ENCODE results near the gene BTN1A1. TPM values are rescaled to one million over a fixed set of nuclear protein-coding genes. Genes with fewer than 3 reads are reported as not detected.

BTN1A1 gene
- total RNA-seq, 4 donors from 2014 or later: 0.32 TPM; not detected in 3

DNA sequence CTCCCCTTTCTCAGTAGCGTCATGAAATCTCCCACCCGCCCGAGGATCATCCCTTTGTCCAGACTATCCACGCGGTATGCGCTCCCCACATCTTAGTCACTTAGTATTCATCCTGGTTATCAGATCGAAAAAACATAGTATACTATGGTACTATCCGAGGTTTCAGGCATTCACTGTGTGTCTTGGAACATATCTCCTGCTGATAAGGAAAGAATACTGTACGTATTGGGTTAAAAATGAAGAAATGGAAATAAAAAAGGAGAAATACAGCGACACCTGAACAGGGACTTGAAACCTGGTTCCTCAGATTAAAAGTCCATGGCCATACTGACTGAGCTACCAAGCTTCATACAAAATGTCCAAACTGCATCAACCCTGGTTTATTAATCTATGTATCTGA lies 52.1 kb downstream of the BTN1A1 start:
- WGBS, 2 donors (ENCODE audit: low coverage in 1 of 2): 90 to 91% methylated on average over 9 to 10 of the region's 10 CpGs
- no peaks in the 10 kb centered on the region for H3K27me3 ChIP-seq
- TF ChIP-seq EP300 (IDR thresholded peaks at IDR 0.05; ENCODE audit: low read depth): no peak
- no peak for TF ChIP-seq POLR2A (IDR thresholded peaks at IDR 0.05)
- TF ChIP-seq, protein P1, sequence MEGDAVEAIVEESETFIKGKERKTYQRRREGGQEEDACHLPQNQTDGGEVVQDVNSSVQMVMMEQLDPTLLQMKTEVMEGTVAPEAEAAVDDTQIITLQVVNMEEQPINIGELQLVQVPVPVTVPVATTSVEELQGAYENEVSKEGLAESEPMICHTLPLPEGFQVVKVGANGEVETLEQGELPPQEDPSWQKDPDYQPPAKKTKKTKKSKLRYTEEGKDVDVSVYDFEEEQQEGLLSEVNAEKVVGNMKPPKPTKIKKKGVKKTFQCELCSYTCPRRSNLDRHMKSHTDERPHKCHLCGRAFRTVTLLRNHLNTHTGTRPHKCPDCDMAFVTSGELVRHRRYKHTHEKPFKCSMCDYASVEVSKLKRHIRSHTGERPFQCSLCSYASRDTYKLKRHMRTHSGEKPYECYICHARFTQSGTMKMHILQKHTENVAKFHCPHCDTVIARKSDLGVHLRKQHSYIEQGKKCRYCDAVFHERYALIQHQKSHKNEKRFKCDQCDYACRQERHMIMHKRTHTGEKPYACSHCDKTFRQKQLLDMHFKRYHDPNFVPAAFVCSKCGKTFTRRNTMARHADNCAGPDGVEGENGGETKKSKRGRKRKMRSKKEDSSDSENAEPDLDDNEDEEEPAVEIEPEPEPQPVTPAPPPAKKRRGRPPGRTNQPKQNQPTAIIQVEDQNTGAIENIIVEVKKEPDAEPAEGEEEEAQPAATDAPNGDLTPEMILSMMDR (IDR thresholded peaks at IDR 0.05): no peak
- TF ChIP-seq POLR2AphosphoS5 (IDR thresholded peaks at IDR 0.05): no peak
- no peaks in the 10 kb centered on the region for H3K36me3 ChIP-seq
- H3K27ac ChIP-seq: no peak overlapping the region
- intact Hi-C loops (cut with DNase I; ENCODE audit: low total_unique reads): no loop called here
- peaks cover 0 to 36% (median 14%) of the 10 kb centered on the region in 4 donors for H3K4me1 ChIP-seq
- DNase-seq: no peak
- in situ Hi-C loops (cut with MboI; ENCODE audit: low pct_ligation_motif_present in 1 of 4, low pct_unique_long_range_greater_than_20kb in 1 of 4, low sequenced_read_pairs in 3 of 4): no loop called here
- H3K4me3 ChIP-seq: no peak overlapping the region
- no peaks in the 10 kb centered on the region for H3K9me3 ChIP-seq

DNA sequence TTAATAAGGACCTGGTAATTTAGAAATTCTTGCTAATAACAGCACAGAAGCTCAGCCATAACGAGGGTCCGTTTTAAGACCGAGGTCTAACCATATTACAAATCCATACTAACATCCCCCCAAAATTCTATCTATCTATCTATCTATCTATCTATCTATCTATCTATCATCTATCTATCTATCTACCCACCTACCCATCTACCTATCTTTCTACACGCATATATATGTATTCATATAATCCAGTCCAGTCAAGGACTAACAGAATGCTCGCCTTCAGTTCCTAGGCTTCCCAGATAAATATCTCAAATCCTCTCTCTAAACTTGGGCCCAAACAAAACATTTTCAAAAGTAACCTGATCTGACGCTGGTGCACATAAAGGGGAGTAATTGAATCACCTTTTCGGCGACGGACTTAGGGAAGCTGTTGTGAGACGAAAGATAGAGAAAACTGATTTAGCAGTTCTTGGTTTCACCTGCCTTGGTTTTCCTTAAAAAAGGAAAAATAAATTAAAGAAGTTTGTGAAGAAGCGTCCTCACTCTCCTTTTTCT lies 52.6 kb downstream of the BTN1A1 start:
- in situ Hi-C loops (cut with MboI; ENCODE audit: low pct_ligation_motif_present in 1 of 4, low pct_unique_long_range_greater_than_20kb in 1 of 4, low sequenced_read_pairs in 3 of 4): no loop called here

DNA sequence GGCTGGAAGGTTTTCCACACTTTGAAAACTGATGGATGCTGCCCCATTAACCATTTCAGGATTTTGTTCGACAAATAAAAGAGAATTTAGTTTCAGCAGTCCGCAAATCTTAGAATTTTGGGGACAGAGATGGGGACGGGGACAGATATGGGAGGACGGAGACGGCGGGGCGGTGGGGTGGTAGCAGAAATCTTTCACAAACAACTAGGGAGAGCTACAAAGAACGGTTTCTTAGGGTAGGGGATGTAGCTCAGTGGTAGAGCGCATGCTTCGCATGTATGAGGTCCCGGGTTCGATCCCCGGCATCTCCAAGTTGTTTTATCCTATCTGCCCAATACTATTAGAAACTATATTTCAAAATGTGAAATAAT lies 53.1 kb downstream of the BTN1A1 start:
- Histone ChIP-seq H3K27me3 (no peaks in the 10 kb centered on the region), H3K27ac (peak overlapping the region; percentile 72 to 84 (median 76)), H3K4me3 (peak overlapping the region; percentile 22 to 55 (median 38)), H3K36me3 (no peaks in the 10 kb centered on the region), H3K4me1 (peaks cover 0 to 36% (median 14%) of the 10 kb centered on the region in 4 donors), H3K9me3 (no peaks in the 10 kb centered on the region)
- TF ChIP-seq, protein P1 (IDR thresholded peaks at IDR 0.05): no peak
- TF ChIP-seq POLR2AphosphoS5 (IDR thresholded peaks at IDR 0.05) (no peak), EP300 (IDR thresholded peaks at IDR 0.05; ENCODE audit: low read depth) (no peak), POLR2A (IDR thresholded peaks at IDR 0.05) (no peak)
- 0 to 1% methylated on average over 13 of the region's 13 CpGs for WGBS, 2 donors (ENCODE audit: low coverage in 1 of 2)
- peak; percentile 79 for DNase-seq
- in situ Hi-C loops (cut with MboI; ENCODE audit: low pct_ligation_motif_present in 1 of 4, low pct_unique_long_range_greater_than_20kb in 1 of 4, low sequenced_read_pairs in 3 of 4): no loop called here
- intact Hi-C loops (cut with DNase I; ENCODE audit: low total_unique reads): loop anchor here (1.0 kb wide), 1 partner anchor 28 kb away; no protein-coding TSS in a partner anchor

More for the DNA sequence above, 52.6 kb downstream of the BTN1A1 start:
- Histone ChIP-seq H3K27ac (peak overlapping the region; percentile 72 to 84 (median 76)), H3K27me3 (no peaks in the 10 kb centered on the region), H3K4me3 (peak overlapping the region in 3 of 4 donors; percentile 22 to 55 (median 46)), H3K9me3 (no peaks in the 10 kb centered on the region), H3K36me3 (no peaks in the 10 kb centered on the region), H3K4me1 (peaks cover 0 to 36% (median 14%) of the 10 kb centered on the region in 4 donors)
- no peak for DNase-seq
- intact Hi-C loops (cut with DNase I; ENCODE audit: low total_unique reads): loop anchor here (1.0 kb wide), 1 partner anchor 27 kb away; no protein-coding TSS in a partner anchor
- 27 to 45% methylated on average over 3 to 11 of the region's 11 CpGs for WGBS, 2 donors (ENCODE audit: low coverage in 1 of 2)
- TF ChIP-seq POLR2A (IDR thresholded peaks at IDR 0.05) (no peak), EP300 (IDR thresholded peaks at IDR 0.05; ENCODE audit: low read depth) (no peak), POLR2AphosphoS5 (IDR thresholded peaks at IDR 0.05) (no peak)
- TF ChIP-seq, protein P1 (IDR thresholded peaks at IDR 0.05): no peak

DNA sequence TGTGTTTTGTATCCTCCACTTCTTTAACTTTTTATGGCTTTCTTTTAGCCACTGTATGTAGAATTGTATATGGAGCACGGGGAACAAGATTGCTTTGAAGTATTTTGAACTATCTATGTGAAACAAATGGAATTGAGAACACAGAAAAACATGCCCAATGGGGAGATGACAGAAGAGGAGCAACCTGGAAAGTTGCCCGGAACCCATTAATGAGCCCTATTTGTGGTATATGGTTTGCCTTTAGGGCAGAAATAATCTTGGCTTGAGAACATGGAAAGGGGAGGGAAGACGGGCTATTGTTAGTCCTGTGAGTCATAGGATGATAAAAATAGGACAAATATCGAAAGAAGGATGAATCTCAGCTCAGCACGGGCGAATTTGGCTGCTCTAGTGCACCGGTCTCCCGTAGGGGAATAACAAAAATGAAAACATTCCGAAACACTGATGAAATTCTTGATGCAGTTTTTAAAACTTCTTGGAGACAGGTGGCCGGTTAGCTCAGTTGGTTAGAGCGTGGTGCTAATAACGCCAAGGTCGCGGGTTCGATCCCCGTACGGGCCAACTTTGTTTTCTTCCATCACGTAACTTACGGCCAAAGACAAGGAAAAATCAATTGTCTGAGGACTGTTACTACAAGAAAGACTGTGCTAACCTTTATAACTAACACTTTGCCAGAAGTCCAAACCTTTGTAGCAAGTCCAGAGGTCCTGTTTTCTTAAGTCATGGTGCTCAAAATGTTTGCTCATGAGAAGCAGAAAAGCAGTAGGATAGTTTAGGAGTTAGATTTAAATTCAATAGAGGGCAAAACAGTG lies 53.7 kb downstream of the BTN1A1 start:
- 0% methylated on average over 12 to 19 of the region's 19 CpGs for WGBS, 2 donors (ENCODE audit: low coverage in 1 of 2)
- peak in 1 of 3 donors; percentile 23 for TF ChIP-seq POLR2AphosphoS5 (IDR thresholded peaks at IDR 0.05)
- no peak for TF ChIP-seq POLR2A (IDR thresholded peaks at IDR 0.05)
- Histone ChIP-seq H3K27ac (peak overlapping the region; percentile 72 to 84 (median 76)), H3K27me3 (no peaks in the 10 kb centered on the region), H3K9me3 (no peaks in the 10 kb centered on the region), H3K4me1 (peaks cover 0 to 36% (median 14%) of the 10 kb centered on the region in 4 donors), H3K36me3 (no peaks in the 10 kb centered on the region), H3K4me3 (peak overlapping the region; percentile 22 to 55 (median 38))
- intact Hi-C loops (cut with DNase I; ENCODE audit: low total_unique reads) (loop anchor here (1.0 kb wide), 1 partner anchor 29 kb away; no protein-coding TSS in a partner anchor), in situ Hi-C loops (cut with MboI; ENCODE audit: low pct_ligation_motif_present in 1 of 4, low pct_unique_long_range_greater_than_20kb in 1 of 4, low sequenced_read_pairs in 3 of 4) (no loop called here)
- DNase-seq: peak; percentile 82

Measured in transverse colon (tissue), 4 donors.